ENCODE data around the gene SDHC.
"Not testable (repeated sequence)": the region's sequence is repeated elsewhere in the genome, so short reads cannot be mapped to it uniquely, and the experiment has no call there.

Gene SDHC

GRCh38 chr1:161393151-161393550 is 79.0 kb downstream of the SDHC start:
- TF ChIP-seq, protein P1, sequence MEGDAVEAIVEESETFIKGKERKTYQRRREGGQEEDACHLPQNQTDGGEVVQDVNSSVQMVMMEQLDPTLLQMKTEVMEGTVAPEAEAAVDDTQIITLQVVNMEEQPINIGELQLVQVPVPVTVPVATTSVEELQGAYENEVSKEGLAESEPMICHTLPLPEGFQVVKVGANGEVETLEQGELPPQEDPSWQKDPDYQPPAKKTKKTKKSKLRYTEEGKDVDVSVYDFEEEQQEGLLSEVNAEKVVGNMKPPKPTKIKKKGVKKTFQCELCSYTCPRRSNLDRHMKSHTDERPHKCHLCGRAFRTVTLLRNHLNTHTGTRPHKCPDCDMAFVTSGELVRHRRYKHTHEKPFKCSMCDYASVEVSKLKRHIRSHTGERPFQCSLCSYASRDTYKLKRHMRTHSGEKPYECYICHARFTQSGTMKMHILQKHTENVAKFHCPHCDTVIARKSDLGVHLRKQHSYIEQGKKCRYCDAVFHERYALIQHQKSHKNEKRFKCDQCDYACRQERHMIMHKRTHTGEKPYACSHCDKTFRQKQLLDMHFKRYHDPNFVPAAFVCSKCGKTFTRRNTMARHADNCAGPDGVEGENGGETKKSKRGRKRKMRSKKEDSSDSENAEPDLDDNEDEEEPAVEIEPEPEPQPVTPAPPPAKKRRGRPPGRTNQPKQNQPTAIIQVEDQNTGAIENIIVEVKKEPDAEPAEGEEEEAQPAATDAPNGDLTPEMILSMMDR (IDR thresholded peaks at IDR 0.05; ENCODE audit: insufficient read depth, low read depth, low read length, missing control alignments), result no peak
- no peak overlapping the region for H3K4me3 ChIP-seq (ENCODE audit: low read length)
- no peak for DNase-seq (ENCODE audit: low read depth)

DNA sequence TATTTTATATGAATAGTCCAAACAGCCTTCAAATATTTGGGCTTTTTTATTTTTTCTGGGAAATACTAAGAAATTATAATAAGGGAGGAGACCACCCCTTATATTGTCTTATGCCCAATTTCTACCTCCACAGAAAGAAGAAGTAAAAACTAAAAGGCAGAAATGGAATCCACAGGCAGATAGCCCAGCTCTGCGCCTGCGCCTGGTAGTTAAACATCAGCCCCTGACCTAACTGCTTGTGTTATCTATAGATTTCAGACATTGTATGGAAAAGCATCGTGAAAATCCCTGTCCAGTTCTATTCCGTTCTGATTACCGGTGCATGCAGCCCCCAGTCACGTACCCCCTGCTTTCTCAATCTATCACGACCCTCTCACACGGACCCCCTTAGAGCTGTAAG is 82.9 kb downstream of the SDHC start:
- not testable (repeated sequence) for DNase-seq (ENCODE audit: low read depth); H3K4me3 ChIP-seq (ENCODE audit: low read length)

- DNase-seq (ENCODE audit: low read depth), result no peak
- TF ChIP-seq, protein P1 (IDR thresholded peaks at IDR 0.05; ENCODE audit: insufficient read depth, low read depth, low read length, missing control alignments), result no peak
- H3K4me3 ChIP-seq (ENCODE audit: low read length), result peak overlapping the region; percentile 76
These were observed 84.7 kb downstream of the SDHC start for GRCh38 chr1:161398900-161399256.

DNA sequence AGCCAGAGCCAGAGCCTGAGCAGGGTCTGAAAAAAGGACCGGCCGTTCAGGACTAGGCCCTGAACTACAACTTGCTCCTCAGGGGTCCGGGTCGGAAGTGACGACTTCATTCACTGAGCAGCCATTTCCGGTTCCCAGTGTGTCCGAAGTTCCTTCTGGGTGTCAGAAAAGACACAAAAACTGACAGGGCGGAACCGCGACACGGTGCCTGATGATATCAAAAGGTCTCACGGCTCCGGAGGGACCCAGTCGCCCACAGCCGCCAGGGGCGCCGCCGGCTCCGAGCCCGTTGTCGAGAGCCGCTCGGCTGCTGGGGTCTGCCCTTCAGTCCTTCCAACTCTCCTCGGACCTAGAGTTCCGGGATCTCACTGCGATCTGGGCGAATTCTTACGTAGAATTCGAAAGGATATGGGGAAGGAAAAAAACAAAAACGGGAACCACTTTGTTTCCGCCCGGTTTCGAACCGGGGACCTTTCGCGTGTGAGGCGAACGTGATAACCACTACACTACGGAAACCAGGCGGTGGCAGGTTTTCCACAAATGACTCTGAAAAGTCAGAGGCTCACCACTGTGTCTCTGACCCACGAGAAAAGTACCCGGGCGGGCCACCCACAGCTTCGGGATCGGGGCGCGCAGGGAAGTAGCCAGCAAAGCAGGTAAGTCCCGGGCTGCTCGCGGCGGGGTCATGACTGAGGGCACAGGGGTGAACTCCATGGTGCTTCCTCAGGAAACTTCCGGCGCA is 85.2 kb downstream of the SDHC start:
- TF ChIP-seq, protein P1 (IDR thresholded peaks at IDR 0.05; ENCODE audit: insufficient read depth, low read depth, low read length, missing control alignments), result peak; percentile 52
- peak overlapping the region; percentile 76 for H3K4me3 ChIP-seq (ENCODE audit: low read length)
- DNase-seq (ENCODE audit: low read depth), result peak; percentile 78

DNA sequence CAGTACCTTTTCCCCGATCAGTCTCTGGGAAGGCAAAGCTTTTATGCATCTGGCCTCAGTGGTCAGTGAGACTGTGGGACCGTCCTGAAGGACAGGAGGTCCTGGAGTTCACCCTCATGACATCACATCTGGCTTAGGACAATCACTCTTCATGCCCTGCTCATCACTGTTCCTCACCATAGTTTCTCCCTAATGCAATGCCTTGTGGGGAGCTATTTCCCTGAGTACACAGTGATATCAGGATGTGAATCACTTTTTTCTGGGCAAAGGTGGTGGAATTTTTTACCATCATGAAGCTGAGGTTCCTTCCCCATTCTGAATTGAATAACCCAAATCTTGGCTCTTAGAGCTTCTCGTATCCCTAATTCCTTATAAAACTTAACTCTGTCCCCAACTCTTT is 88.3 kb downstream of the SDHC start:
- TF ChIP-seq, protein P1 (IDR thresholded peaks at IDR 0.05; ENCODE audit: insufficient read depth, low read depth, low read length, missing control alignments), result no peak
- no peak overlapping the region for H3K4me3 ChIP-seq (ENCODE audit: low read length)
- DNase-seq (ENCODE audit: low read depth), result peak; percentile 29

DNA sequence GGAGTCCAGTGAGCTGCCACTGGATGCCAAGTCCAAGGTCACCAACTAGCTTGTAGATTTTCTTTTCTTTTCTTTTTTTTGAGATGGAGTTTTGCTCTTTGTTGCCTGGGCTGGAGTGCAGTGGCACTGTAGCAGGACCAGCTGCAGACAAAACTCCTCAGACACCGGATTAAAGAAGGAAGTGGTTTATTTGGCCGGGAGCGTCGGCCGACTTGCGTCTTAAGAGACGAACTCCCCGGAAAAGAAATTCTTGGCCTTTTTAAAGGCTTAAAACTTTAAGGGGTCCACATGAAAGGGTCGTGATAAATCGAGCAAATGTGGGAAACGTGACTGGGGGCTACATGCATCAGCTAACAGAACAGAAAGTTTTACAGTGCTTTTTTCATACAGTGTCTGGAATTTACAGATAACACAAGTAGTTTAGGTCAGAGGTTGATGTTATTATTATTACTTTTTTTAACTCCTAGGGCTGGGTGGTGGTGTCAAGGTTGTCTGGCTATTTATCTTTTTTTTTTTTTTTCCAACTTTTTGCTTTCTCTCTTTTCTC is 89.9 kb downstream of the SDHC start:
- no peak overlapping the region for H3K4me3 ChIP-seq (ENCODE audit: low read length)
- TF ChIP-seq, protein P1 (IDR thresholded peaks at IDR 0.05; ENCODE audit: insufficient read depth, low read depth, low read length, missing control alignments), result no peak
- DNase-seq (ENCODE audit: low read depth), result no peak

- not testable (repeated sequence) for H3K4me3 ChIP-seq (ENCODE audit: low read length); DNase-seq (ENCODE audit: low read depth)
These were observed 92.4 kb downstream of the SDHC start for GRCh38 chr1:161406551-161406950.

DNA sequence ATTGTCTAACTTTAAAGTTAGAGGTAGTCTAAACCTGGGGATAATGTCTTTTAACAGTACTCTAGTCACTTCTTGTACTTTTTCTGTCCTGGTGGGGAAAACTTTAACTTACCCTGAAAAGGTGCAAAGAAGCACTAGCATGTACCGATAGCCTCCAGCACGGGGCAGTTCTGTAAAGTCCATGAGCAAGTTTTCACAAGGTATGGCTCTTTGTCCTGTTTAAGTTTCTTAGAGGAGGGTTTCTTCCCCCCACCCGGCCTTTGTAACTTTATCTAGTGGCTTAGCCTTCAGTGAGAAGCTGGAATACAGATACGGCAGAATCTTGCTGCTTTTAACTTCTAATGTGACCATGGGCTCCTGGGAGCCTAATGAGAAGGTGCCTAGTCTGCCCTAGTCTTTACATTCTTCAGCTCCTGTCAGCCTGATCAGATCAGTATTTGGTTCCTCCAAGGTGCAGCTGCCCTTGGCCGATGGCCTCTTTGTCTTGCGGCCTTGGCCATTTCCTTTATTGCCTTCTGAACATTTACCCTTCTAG is 93.3 kb downstream of the SDHC start:
- TF ChIP-seq, protein P1 (IDR thresholded peaks at IDR 0.05; ENCODE audit: insufficient read depth, low read depth, low read length, missing control alignments), result no peak
- no peak for DNase-seq (ENCODE audit: low read depth)
- H3K4me3 ChIP-seq (ENCODE audit: low read length), result no peak overlapping the region
